Left renal cortex interstitium (tissue), 4 donors: ENCODE data around the gene OR52H1. TPM values are rescaled to one million over a fixed set of nuclear protein-coding genes. Genes with fewer than 3 reads are reported as not detected.

Source experiments
- polyA plus RNA-seq, 4 donors: library from polyadenylated mRNA; unstranded; fragments of 120-200 nt; gene quantifications; one replicate each; pipeline ENCODE4 v1.2.1, GENCODE V29; 2013; ENCODE audit not compliant: insufficient read length in 4 of 4

Gene OR52H1
- polyA plus RNA-seq, 4 donors: not detected

Other genes with a start within 250 kb of the OR52H1 start
- gene OR51B4, start 246.6 kb downstream of the OR52H1 start, polyA plus RNA-seq: under 1 TPM in 2 of 4 donors, not detected in 2; 0.33 to 0.59 TPM
- gene OR51B2, start 224.2 kb downstream of the OR52H1 start, polyA plus RNA-seq: not detected
- gene OR51B5, start 205.0 kb downstream of the OR52H1 start, polyA plus RNA-seq: under 1 TPM; 0.17 to 0.92 (median 0.72) TPM
- not detected for gene OR51B6, start 197.0 kb downstream of the OR52H1 start, polyA plus RNA-seq
- gene OR51M1, start 164.7 kb downstream of the OR52H1 start, polyA plus RNA-seq: under 1 TPM in 2 of 4 donors, not detected in 2; 0.05 to 0.13 TPM
- under 1 TPM in 1 of 4 donors, not detected in 3; 0.09 TPM for gene OR51Q1, start 126.4 kb downstream of the OR52H1 start, polyA plus RNA-seq
- not detected for gene OR51I1, start 107.0 kb downstream of the OR52H1 start, polyA plus RNA-seq
- gene OR51I2, start 99.2 kb downstream of the OR52H1 start, polyA plus RNA-seq: under 1 TPM in 1 of 4 donors, not detected in 3; 0.04 TPM
- not detected for gene OR52D1, start 59.9 kb downstream of the OR52H1 start, polyA plus RNA-seq
- not detected for gene UBQLN3, start 38.6 kb downstream of the OR52H1 start, polyA plus RNA-seq
- 1 to 10 TPM in 1 of 4 donors, under 1 TPM in 3; 0.30 to 1.0 (median 0.71) TPM for gene UBQLNL, start 31.8 kb downstream of the OR52H1 start, polyA plus RNA-seq
- under 1 TPM in 2 of 4 donors, not detected in 2; 0.09 to 0.25 TPM for gene OR52B6, start 32.3 kb upstream of the OR52H1 start, polyA plus RNA-seq
- 10 to 100 TPM; 11.8 to 65.1 (median 35.7) TPM for gene TRIM6, start 48.1 kb upstream of the OR52H1 start, polyA plus RNA-seq
- 10 to 100 TPM in 1 of 4 donors, 1 to 10 TPM in 3; 6.1 to 12.6 (median 9.3) TPM for gene TRIM34, start 76.5 kb upstream of the OR52H1 start, polyA plus RNA-seq
- 10 to 100 TPM; 35.3 to 52.4 (median 41.9) TPM for gene TRIM5, start 136.5 kb upstream of the OR52H1 start, polyA plus RNA-seq
- gene TRIM22, start 141.2 kb upstream of the OR52H1 start, polyA plus RNA-seq: 10 to 100 TPM in 2 of 4 donors, 1 to 10 TPM in 2; 6.8 to 11.9 (median 10.3) TPM
- not detected for gene OR56B1, start 187.9 kb upstream of the OR52H1 start, polyA plus RNA-seq
- gene OR52N4, start 205.7 kb upstream of the OR52H1 start, polyA plus RNA-seq: not detected
- not detected for gene OR52N5, start 234.8 kb upstream of the OR52H1 start, polyA plus RNA-seq
- gene OR52N1, start 242.7 kb upstream of the OR52H1 start, polyA plus RNA-seq: not detected